Cortex of kidney (tissue), 1 donor: ENCODE data around the gene DSCAM.

Source experiments
- DNase-seq: peaks from one replicate; lab custom pipeline; 2025; lab: John Stamatoyannopoulos, UW

Gene DSCAM

GRCh38 chr21:40707656-40708244, 139.2 kb downstream of the DSCAM start:
- DNase-seq, result no peak

- DNase-seq, result no peak
These were observed 139.9 kb downstream of the DSCAM start for GRCh38 chr21:40706806-40707655.

- no peak for DNase-seq
These were observed 140.8 kb downstream of the DSCAM start for GRCh38 chr21:40706176-40706575.

GRCh38 chr21:40704141-40704540, 142.8 kb downstream of the DSCAM start:
- no peak for DNase-seq

- DNase-seq, result no peak
These were observed 147.6 kb downstream of the DSCAM start for GRCh38 chr21:40699366-40699765.

GRCh38 chr21:40696246-40696645, 150.7 kb downstream of the DSCAM start:
- no peak for DNase-seq

GRCh38 chr21:40689840-40690360, 157.1 kb downstream of the DSCAM start:
- DNase-seq, result no peak

- DNase-seq, result no peak
These were observed 157.7 kb downstream of the DSCAM start for GRCh38 chr21:40689217-40689616.

- no peak for DNase-seq
These were observed 158.7 kb downstream of the DSCAM start for GRCh38 chr21:40688106-40688864.

GRCh38 chr21:40687625-40688024, 159.3 kb downstream of the DSCAM start:
- DNase-seq, result no peak

GRCh38 chr21:40686526-40686925, 160.4 kb downstream of the DSCAM start:
- DNase-seq, result no peak

GRCh38 chr21:40685141-40685540, 161.8 kb downstream of the DSCAM start:
- no peak for DNase-seq

GRCh38 chr21:40684726-40685125, 162.2 kb downstream of the DSCAM start:
- DNase-seq, result no peak

- DNase-seq, result no peak
These were observed 163.6 kb downstream of the DSCAM start for GRCh38 chr21:40683349-40683748.

GRCh38 chr21:40681164-40681859, 165.6 kb downstream of the DSCAM start:
- no peak for DNase-seq

GRCh38 chr21:40680311-40680710, 166.6 kb downstream of the DSCAM start:
- no peak for DNase-seq

- DNase-seq, result no peak
These were observed 168.2 kb downstream of the DSCAM start for GRCh38 chr21:40678681-40679284.

- DNase-seq, result no peak
These were observed 171.9 kb downstream of the DSCAM start for GRCh38 chr21:40675017-40675416.

GRCh38 chr21:40672602-40673001, 174.4 kb downstream of the DSCAM start:
- DNase-seq, result no peak

GRCh38 chr21:40671716-40672115, 175.2 kb downstream of the DSCAM start:
- no peak for DNase-seq

- DNase-seq, result no peak
These were observed 178.2 kb downstream of the DSCAM start for GRCh38 chr21:40668555-40669275.
